Measurements from ENCODE around the gene ASXL1. TPM values are rescaled to one million over a fixed set of nuclear protein-coding genes. Genes with fewer than 3 reads are reported as not detected.
A peak's percentile ranks its signal among the peaks of the same experiment; 100 is the strongest.

ASXL1 gene
- total RNA-seq, 1 experiment from 2014 or later = 69.9 TPM

DNA sequence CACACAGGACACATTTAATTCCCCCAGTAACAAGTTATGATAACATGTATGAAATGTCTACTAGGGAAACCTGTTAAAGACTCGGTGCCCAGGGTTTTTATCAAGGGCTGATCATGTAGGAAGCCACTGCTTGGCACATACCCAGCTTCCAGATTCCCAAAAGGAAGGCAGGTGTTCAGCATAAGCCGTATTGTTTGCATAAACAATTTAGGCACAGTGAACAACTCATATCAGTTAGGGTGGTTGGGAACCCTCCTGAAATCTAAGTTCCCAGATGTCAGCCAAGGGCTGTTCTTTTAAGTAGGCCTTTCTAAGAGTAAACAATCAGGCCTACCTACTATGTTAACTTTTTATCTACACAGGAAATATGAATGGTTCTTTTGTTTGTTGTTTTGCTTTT is 74.1 kb downstream of the ASXL1 start:
- CTCF ChIA-PET = interaction anchor here (0.8 kb wide), 1 partner anchor 1388 kb away, joined by 3 read pairs; no protein-coding TSS in a partner anchor
- intact Hi-C loops (cut with micrococcal nuclease) = no loop called here

GRCh38 chr20:32433311-32434021 is 75.3 kb downstream of the ASXL1 start:
- no peaks in the 10 kb centered on the region for H3K9me3 Mint-ChIP-seq (ENCODE audit: unreplicated experiment)
- TSS peak; percentile 11 for BruUV-seq (replicated peaks)
- peaks cover 87% of the 10 kb centered on the region for H3K36me3 Mint-ChIP-seq (ENCODE audit: insufficient read depth, unreplicated experiment)
- intact Hi-C loops (cut with micrococcal nuclease) = no loop called here
- H3K4me1 Mint-ChIP-seq (ENCODE audit: insufficient read depth, unreplicated experiment) = no peaks in the 10 kb centered on the region
- no peaks in the 10 kb centered on the region for H3K27me3 Mint-ChIP-seq (ENCODE audit: insufficient read depth, unreplicated experiment)
- ChIA-PET POLR2A (interaction anchor here (1.3 kb wide), 1 partner anchor 17 kb away, joined by 3 read pairs; no protein-coding TSS in a partner anchor), CTCF (interaction anchor here (0.6 kb wide), 1 partner anchor 54 kb away, joined by 5 read pairs; no protein-coding TSS in a partner anchor)
- TF ChIP-seq, protein P1, sequence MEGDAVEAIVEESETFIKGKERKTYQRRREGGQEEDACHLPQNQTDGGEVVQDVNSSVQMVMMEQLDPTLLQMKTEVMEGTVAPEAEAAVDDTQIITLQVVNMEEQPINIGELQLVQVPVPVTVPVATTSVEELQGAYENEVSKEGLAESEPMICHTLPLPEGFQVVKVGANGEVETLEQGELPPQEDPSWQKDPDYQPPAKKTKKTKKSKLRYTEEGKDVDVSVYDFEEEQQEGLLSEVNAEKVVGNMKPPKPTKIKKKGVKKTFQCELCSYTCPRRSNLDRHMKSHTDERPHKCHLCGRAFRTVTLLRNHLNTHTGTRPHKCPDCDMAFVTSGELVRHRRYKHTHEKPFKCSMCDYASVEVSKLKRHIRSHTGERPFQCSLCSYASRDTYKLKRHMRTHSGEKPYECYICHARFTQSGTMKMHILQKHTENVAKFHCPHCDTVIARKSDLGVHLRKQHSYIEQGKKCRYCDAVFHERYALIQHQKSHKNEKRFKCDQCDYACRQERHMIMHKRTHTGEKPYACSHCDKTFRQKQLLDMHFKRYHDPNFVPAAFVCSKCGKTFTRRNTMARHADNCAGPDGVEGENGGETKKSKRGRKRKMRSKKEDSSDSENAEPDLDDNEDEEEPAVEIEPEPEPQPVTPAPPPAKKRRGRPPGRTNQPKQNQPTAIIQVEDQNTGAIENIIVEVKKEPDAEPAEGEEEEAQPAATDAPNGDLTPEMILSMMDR (IDR thresholded peaks at IDR 0.05; ENCODE audit: unreplicated experiment) = no peak
- H3K27ac Mint-ChIP-seq (ENCODE audit: low read depth, unreplicated experiment) = no peak overlapping the region
- no peak for DNase-seq (ENCODE audit: unreplicated experiment)
- H3K4me3 Mint-ChIP-seq (ENCODE audit: unreplicated experiment) = no peak overlapping the region

More for the DNA sequence above, 74.1 kb downstream of the ASXL1 start:
- POLR2A ChIA-PET = interaction anchor here (0.8 to 1.3 kb wide), 2 partner anchors 15 to 72 kb away, joined by 3 to 7 read pairs; no protein-coding TSS in a partner anchor
- no peak for DNase-seq (ENCODE audit: unreplicated experiment)
- H3K9me3 Mint-ChIP-seq (ENCODE audit: unreplicated experiment) = no peaks in the 10 kb centered on the region
- no peak overlapping the region for H3K4me3 Mint-ChIP-seq (ENCODE audit: unreplicated experiment)
- H3K36me3 Mint-ChIP-seq (ENCODE audit: insufficient read depth, unreplicated experiment) = peaks cover 87% of the 10 kb centered on the region
- TF ChIP-seq, protein P1 (IDR thresholded peaks at IDR 0.05; ENCODE audit: unreplicated experiment) = no peak
- H3K27me3 Mint-ChIP-seq (ENCODE audit: insufficient read depth, unreplicated experiment) = no peaks in the 10 kb centered on the region
- H3K4me1 Mint-ChIP-seq (ENCODE audit: insufficient read depth, unreplicated experiment) = no peaks in the 10 kb centered on the region
- BruUV-seq (replicated peaks) = no TSS peak
- H3K27ac Mint-ChIP-seq (ENCODE audit: low read depth, unreplicated experiment) = no peak overlapping the region

- no peak for DNase-seq (ENCODE audit: unreplicated experiment)
- intact Hi-C loops (cut with micrococcal nuclease) = no loop called here
- peaks cover 87% of the 10 kb centered on the region for H3K36me3 Mint-ChIP-seq (ENCODE audit: insufficient read depth, unreplicated experiment)
These were observed 76.3 kb downstream of the ASXL1 start for GRCh38 chr20:32434434-32434833.

More at GRCh38 chr20:32434434-32434833, 76.3 kb downstream of the ASXL1 start:
- TF ChIP-seq, protein P1 (IDR thresholded peaks at IDR 0.05; ENCODE audit: unreplicated experiment) = no peak
- POLR2A ChIA-PET = interaction anchor here (0.5 kb wide), 1 partner anchor 14 kb away, joined by 4 read pairs; no protein-coding TSS in a partner anchor
- H3K4me1 Mint-ChIP-seq (ENCODE audit: insufficient read depth, unreplicated experiment) = no peaks in the 10 kb centered on the region
- no peak overlapping the region for H3K4me3 Mint-ChIP-seq (ENCODE audit: unreplicated experiment)
- no peaks in the 10 kb centered on the region for H3K27me3 Mint-ChIP-seq (ENCODE audit: insufficient read depth, unreplicated experiment)
- BruUV-seq (replicated peaks) = no TSS peak
- CTCF ChIA-PET = interaction anchor here (0.6 to 0.7 kb wide), 2 partner anchors 41 to 55 kb away, joined by 3 to 5 read pairs; no protein-coding TSS in a partner anchor
- H3K9me3 Mint-ChIP-seq (ENCODE audit: unreplicated experiment) = no peaks in the 10 kb centered on the region
- H3K27ac Mint-ChIP-seq (ENCODE audit: low read depth, unreplicated experiment) = no peak overlapping the region
